Inflammatory macrophage treated with lipopolysaccharide for 1 hour (primary cell): ENCODE measurements around the gene NXPE4.
"Not testable (repeated sequence)": the region's sequence is repeated elsewhere in the genome, so short reads cannot be mapped to it uniquely, and the experiment has no call there.

Source experiments
- DNase-seq, 2 donors: peaks; one replicate each; pipeline ENCODE4 v3.0.0-alpha.2; 2020 to 2022

The NXPE4 gene

GRCh38 chr11:114609429-114609828 lies 13.8 kb upstream of the NXPE4 start:
- no peak for DNase-seq

GRCh38 chr11:114608605-114609004 lies 13.0 kb upstream of the NXPE4 start:
- not testable (repeated sequence) for DNase-seq

GRCh38 chr11:114607753-114608459 lies 12.3 kb upstream of the NXPE4 start:
- no peak for DNase-seq

GRCh38 chr11:114606802-114607075 lies 11.2 kb upstream of the NXPE4 start:
- DNase-seq: not testable (repeated sequence)

GRCh38 chr11:114606003-114606801 lies 10.6 kb upstream of the NXPE4 start:
- DNase-seq: no peak

- no peak for DNase-seq
These were observed 9.8 kb upstream of the NXPE4 start for GRCh38 chr11:114605370-114605769.

GRCh38 chr11:114604886-114605285 lies 9.3 kb upstream of the NXPE4 start:
- DNase-seq: no peak

GRCh38 chr11:114604179-114604813 lies 8.7 kb upstream of the NXPE4 start:
- no peak for DNase-seq

- DNase-seq: not testable (repeated sequence)
These were observed 7.6 kb upstream of the NXPE4 start for GRCh38 chr11:114603151-114603550.

GRCh38 chr11:114598461-114598860 lies 2.9 kb upstream of the NXPE4 start:
- no peak for DNase-seq

GRCh38 chr11:114596175-114596919 lies 761 bp upstream of the NXPE4 start:
- DNase-seq: no peak

- no peak for DNase-seq
These were observed 883 bp downstream of the NXPE4 start for GRCh38 chr11:114594703-114595102.

- DNase-seq: no peak
These were observed 8.1 kb downstream of the NXPE4 start for GRCh38 chr11:114587398-114587953.

- DNase-seq: no peak
These were observed 8.8 kb downstream of the NXPE4 start for GRCh38 chr11:114586797-114587196.

- no peak for DNase-seq
These were observed 23.9 kb downstream of the NXPE4 start for GRCh38 chr11:114571712-114572111.

- no peak for DNase-seq
These were observed 25.8 kb downstream of the NXPE4 start for GRCh38 chr11:114569801-114570200.

GRCh38 chr11:114566276-114566675 lies 29.3 kb downstream of the NXPE4 start:
- no peak for DNase-seq

GRCh38 chr11:114564831-114565230 lies 30.8 kb downstream of the NXPE4 start:
- DNase-seq: no peak

GRCh38 chr11:114563077-114563476 lies 32.5 kb downstream of the NXPE4 start:
- no peak for DNase-seq

GRCh38 chr11:114562166-114562916 lies 33.2 kb downstream of the NXPE4 start:
- no peak for DNase-seq

GRCh38 chr11:114559425-114560310 lies 35.9 kb downstream of the NXPE4 start, which contains the start of gene NXPE1:
Gene NXPE1 (minus strand): TSS chr11:114559881. CDS start chr11:114551201, 8,680 bp downstream.
- no peak for DNase-seq
